ENCODE data around the gene SIRPB1.
"Not testable (repeated sequence)": the region's sequence is repeated elsewhere in the genome, so short reads cannot be mapped to it uniquely, and the experiment has no call there.

Gene SIRPB1

GRCh38 chr20:1637226-1637625 is 17.4 kb upstream of the SIRPB1 start:
- H3K4me3 ChIP-seq (ENCODE audit: low read depth, low read length), result no peak overlapping the region

- no peak overlapping the region for H3K4me3 ChIP-seq (ENCODE audit: low read depth, low read length)
These were observed 16.8 kb upstream of the SIRPB1 start for GRCh38 chr20:1636621-1637020.

- no peak overlapping the region for H3K4me3 ChIP-seq (ENCODE audit: low read depth, low read length)
These were observed 15.6 kb upstream of the SIRPB1 start for GRCh38 chr20:1635291-1635979.

GRCh38 chr20:1633535-1633934 is 13.7 kb upstream of the SIRPB1 start:
- no peak overlapping the region for H3K4me3 ChIP-seq (ENCODE audit: low read depth, low read length)

GRCh38 chr20:1632178-1632577 is 12.4 kb upstream of the SIRPB1 start:
- no peak overlapping the region for H3K4me3 ChIP-seq (ENCODE audit: low read depth, low read length)

GRCh38 chr20:1631309-1632151 is 11.7 kb upstream of the SIRPB1 start:
- no peak overlapping the region for H3K4me3 ChIP-seq (ENCODE audit: low read depth, low read length)

- no peak overlapping the region for H3K4me3 ChIP-seq (ENCODE audit: low read depth, low read length)
These were observed 10.4 kb upstream of the SIRPB1 start for GRCh38 chr20:1630186-1630585.

GRCh38 chr20:1629321-1629720 is 9.5 kb upstream of the SIRPB1 start:
- H3K4me3 ChIP-seq (ENCODE audit: low read depth, low read length), result no peak overlapping the region

- no peak overlapping the region for H3K4me3 ChIP-seq (ENCODE audit: low read depth, low read length)
These were observed 8.8 kb upstream of the SIRPB1 start for GRCh38 chr20:1628621-1629020.

GRCh38 chr20:1627200-1627550 is 7.4 kb upstream of the SIRPB1 start:
- H3K4me3 ChIP-seq (ENCODE audit: low read depth, low read length), result no peak overlapping the region

GRCh38 chr20:1626528-1627199 is 6.9 kb upstream of the SIRPB1 start:
- no peak overlapping the region for H3K4me3 ChIP-seq (ENCODE audit: low read depth, low read length)

- no peak overlapping the region for H3K4me3 ChIP-seq (ENCODE audit: low read depth, low read length)
These were observed 5.4 kb upstream of the SIRPB1 start for GRCh38 chr20:1625083-1625690.

- no peak overlapping the region for H3K4me3 ChIP-seq (ENCODE audit: low read depth, low read length)
These were observed 3.8 kb upstream of the SIRPB1 start for GRCh38 chr20:1623501-1624205.

- no peak overlapping the region for H3K4me3 ChIP-seq (ENCODE audit: low read depth, low read length)
These were observed 2.6 kb upstream of the SIRPB1 start for GRCh38 chr20:1622450-1622849.

GRCh38 chr20:1621316-1621715 is 1.5 kb upstream of the SIRPB1 start:
- no peak overlapping the region for H3K4me3 ChIP-seq (ENCODE audit: low read depth, low read length)

GRCh38 chr20:1618954-1619540 is 762 bp downstream of the SIRPB1 start:
- no peak overlapping the region for H3K4me3 ChIP-seq (ENCODE audit: low read depth, low read length)

GRCh38 chr20:1618479-1618878 is 1.3 kb downstream of the SIRPB1 start:
- no peak overlapping the region for H3K4me3 ChIP-seq (ENCODE audit: low read depth, low read length)

GRCh38 chr20:1616858-1617434 is 2.9 kb downstream of the SIRPB1 start:
- H3K4me3 ChIP-seq (ENCODE audit: low read depth, low read length), result no peak overlapping the region

- H3K4me3 ChIP-seq (ENCODE audit: low read depth, low read length), result not testable (repeated sequence)
These were observed 9.4 kb downstream of the SIRPB1 start for GRCh38 chr20:1610404-1610803.

GRCh38 chr20:1608678-1609347 is 11.0 kb downstream of the SIRPB1 start:
- not testable (repeated sequence) for H3K4me3 ChIP-seq (ENCODE audit: low read depth, low read length)

Measured in iPS-11a (cell line).